CD4-positive, alpha-beta T cell treated with Interleukin-17A for 4 hours (primary cell): ENCODE data around the gene SPHK2.
"Not testable (repeated sequence)": the region's sequence is repeated elsewhere in the genome, so short reads cannot be mapped to it uniquely, and the experiment has no call there.

Experiments
- DNase-seq: peaks from one replicate; pipeline ENCODE4 v3.0.0-alpha.2; 2020; ENCODE audit warnings: mixed read lengths

Gene SPHK2

DNA sequence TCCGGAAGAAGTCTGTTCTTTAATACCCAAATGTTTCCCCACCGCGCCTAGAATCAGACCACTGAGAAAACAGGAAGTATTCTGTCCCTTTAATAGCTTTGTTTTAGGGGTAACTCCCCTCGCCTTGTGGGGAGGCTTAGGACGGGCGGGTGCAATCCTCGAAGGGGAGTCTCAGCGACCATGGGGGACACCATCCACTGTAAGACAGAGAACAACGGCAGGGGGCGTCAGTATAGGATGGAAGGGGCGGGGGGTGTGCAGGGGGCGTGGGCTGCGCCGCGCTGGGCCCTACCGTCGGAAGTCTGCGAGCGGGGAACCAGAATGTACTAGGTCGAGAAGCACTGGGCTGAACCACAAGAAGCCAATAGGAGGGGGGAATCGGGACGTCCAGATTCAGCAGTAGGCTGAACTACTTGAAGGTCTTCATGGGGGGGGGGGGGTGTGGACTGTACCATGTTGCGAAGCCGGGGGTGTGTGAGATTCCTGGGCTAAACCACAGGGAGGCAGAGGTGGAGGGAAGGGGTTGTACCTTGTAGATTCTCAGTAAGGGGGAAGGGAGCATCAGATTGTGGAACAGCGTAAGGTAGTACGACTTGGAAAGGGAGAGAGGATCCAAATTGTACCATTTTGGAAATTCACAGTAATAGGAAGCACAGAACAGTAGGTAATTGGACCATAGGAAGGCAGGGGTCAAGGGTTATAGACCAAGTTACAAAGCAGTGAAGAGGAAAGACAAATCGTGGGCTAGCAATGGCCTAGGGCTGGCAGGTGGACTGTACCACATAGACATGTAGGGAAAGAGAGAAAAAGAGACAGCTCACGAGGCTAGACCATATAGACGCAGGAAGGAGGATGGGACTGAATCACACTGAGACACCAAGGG lies 18.9 kb downstream of the SPHK2 start:
- peak; percentile 85 for DNase-seq

DNA sequence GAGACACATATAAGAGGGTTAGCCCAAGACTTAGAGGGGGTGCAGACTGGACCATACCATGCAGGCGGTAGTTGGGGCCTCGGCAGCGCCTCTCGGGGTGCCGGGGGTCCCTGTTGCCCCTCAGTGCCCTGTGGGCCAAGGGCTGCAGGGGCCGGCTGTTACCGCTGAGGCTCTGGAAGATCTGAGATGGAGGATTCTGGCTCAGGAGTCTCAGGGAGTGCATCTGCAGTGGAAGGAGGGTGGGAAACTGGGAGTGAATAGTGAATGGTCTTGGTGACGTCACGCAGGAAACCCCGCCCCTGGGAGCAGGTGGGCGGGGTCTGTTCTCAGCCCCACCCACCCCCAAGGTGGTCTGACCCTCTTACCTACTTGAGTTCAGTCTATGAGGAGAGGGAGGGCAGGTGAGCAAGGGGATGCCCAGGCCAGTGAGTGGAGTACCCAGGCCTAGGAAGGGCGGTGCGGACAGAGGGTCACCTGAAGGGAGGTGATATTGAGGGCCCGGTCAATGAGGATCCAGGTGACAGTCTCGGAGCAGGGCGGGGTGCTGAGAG lies 19.6 kb downstream of the SPHK2 start:
- peak; percentile 11 for DNase-seq

DNA sequence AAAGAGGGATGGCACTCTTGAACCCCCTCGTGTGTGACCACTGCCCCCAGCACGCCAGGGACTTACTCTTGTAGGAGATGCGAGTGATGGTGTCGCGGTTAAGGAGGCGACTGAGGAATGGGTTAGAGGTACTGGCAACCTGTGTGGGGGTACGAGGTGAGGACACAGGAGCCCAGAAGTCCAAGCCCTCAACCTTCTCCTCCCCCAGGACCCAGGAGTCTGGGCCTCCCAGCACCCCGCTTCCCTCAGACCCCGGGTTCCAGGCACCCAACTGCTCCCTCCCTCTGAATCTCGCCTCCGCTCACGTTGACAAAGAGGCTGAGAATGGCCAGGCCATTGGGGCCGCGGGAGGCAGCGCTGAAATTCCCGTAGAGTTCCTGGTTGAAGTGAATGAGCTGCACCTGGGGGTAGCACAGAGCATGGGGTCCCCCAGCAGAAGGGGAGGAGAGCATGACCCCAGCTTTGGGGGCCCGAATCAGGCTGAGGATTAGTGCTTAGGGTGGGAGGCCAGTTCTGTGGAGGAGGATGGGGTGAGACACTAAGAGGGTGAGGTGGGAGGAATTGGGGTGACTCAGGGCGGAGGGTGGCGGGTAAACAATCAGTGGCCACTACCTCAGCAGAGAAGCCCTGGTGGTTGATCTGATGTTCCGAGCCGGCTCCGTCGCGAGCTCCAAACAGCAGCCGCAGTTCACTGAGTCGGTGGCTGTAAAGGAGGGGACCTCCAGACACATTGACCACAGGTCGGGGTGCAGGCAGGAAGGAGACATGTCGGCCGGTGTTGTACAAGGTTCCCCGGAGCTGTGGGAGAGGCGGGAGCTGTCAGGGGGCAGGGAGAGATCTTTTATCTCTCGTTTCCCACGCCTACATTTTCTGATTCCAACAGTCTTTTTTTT lies 20.4 kb downstream of the SPHK2 start:
- DNase-seq, result peak; percentile 39

DNA sequence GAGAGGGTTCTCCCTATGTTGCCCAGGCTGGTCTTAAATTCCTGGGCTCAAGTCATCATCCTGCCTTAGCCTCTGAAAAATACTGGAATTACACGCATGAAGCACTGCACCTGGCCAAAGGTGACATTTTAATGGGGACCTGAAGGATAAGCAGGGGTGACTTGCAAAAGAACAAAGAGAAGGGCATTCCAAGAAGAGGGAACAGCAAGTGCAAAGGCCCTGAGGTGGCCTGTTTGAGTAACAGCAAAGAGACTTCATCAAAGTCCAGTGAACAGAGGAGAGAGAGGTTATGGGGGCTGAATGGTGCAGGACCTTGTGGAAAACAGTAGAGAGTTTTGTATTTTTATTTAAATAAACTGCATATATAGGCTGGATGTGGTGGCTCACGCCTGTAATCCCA lies 22.5 kb downstream of the SPHK2 start:
- DNase-seq, result no peak

DNA sequence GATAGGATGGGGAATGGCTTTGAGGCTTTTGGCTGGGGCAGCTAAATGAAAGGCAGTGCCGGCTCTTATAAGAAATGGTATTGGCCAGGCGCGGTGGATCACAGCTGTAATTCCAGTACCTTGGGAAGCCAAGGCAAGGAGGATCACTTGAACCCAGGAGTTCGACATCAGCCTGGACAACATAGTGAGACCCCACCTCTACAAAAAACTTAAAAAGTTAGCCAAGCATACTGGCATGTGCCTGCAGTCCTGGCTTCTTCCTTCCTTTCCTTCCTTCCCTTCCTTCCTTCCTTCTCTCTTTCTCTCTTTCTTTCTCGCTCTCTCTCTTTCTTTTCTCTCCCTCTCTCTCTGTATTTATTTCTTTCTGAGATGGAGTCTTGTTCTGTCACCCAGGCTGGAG lies 23.6 kb downstream of the SPHK2 start:
- DNase-seq, result no peak

DNA sequence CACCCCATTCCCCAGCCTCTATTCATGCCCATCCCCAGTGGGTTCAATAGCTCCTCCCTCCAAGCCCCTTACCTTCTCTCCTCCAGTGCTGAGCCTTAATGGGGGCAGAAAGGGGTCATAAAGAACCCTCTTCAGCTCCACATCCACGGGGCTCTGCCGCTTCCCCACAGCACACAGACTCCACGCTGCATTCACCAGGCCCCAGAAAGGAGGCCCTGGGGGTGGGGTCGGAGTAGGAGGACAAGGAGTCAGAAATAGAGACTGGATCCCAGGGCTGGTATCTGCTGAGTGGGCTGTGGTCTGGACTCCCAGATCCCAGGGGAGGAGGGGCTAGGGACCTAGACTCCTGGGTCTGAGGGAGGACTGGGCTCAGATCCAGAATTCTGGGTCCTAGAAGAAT lies 25.0 kb downstream of the SPHK2 start:
- DNase-seq, result no peak

DNA sequence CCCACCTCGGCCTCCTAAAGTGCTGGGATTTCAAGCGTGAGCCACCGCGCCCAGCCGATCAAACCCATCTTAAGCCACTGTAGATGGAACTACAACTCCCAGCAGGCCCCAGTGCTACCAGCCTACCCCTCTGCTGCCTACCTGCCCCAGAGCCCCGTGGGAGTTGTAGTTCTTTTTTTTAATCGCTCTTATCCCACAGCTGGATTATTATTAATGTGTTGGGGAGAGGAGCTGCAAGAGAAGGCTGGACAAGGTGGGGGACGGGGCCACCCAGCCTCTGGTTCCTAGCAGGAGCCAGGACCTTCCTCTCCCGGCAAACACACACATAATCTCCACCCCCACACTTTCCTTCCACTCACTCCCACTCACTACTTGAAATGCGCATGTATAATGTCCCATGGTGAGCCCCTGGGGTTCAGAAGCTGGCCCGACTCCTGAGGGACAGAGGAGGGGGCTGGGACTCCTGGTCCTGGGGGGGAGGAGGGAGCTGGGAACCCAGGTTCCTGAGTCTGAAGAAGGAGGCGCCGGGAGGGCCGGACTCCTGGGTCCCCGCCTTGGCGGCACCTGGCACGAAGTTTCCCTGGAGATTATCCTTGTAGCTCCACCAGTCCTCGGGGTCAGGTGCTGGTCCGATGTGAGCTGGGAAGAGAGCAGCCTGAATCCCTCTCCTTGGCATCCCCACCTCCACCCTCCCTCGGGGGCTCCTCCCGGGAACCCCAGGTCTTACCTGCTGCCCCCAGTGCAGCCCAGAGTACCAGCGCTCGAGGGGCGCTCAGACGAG lies 25.7 kb downstream of the SPHK2 start:
- peak; percentile 83 for DNase-seq

DNA sequence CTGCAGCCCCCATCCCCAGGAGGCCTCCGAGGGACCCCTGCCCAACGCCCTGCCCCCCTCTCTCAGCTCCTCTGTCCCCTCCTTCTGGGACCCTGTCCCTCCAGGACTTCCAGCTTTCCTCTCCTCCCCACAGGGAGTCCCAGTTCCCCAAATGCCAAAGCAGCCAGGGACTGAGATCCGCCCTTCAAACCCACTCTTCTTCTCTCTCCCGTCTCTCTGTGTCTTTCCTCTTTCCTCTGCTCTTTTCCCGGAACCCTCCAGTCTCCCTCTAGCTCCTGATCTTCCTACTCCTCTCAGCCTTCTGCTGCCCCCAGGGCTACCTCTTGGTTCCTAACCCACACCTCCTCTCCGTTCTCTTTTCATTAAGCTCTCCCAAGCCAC lies 26.3 kb downstream of the SPHK2 start:
- DNase-seq, result no peak

DNA sequence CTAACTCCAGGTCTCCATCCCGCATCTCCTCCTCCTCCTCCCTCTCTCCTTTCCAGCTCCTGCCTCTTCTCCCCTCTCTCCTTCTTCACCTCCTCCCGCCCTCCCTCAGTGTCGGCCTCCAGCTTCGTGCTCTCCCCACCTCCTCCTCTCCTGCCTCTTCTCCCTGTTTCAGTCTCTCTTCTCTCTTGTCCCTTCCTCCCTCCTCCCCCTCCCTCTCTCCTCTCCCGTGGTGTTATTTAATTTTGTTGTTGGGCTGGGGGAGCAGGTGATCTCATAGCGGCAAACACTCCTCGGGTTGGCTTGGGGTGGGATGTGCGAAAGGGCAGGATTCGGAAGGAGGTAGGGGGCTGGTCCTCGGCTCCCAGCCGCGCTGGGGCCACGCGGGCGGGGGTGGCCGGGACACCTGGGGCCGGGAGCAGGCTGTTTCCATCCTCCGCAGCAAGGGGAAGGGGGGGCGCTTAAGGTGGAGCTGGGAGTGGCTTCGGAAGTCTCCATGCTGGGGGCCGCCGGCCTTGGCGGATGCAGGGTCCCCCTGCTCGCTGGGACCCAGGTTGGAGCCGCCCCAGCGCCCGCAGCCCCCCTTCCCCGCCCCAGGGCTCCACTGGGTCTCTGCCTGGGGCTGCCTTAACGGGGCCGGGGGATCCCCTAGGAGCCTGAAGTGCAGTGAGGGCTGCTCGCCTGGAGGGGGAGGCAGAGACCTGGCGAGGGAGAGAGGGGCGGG lies 26.9 kb downstream of the SPHK2 start, which contains the start of gene CA11:
CA11 (minus strand) TSS at position 187 of the 721 bp plus-strand sequence. CDS start 555 bp downstream, outside the sequence.
- peak; percentile 94 for DNase-seq

DNA sequence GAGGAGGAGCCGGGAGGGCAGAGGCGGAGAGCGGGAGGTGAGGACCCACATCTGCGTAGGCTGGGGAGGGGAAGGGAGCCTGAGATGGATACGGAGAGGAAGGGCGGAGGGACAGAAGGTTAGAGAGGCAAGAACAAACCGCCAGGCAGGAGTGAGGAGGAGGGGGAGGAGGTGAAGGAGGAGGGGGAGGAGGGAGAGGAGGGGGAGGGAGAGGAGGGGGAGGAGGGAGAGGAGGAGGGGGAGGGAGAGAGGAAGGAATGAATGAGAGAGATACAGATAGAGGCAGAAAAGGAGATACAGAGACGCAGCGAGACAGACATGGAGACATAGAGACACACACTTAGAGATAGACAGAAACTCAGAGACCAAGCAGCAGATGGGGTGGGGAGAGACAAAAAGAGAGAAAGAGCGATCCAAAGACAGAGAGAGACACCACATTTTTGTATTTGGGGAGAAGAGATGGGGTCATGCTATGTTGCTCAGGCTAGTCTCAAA lies 27.5 kb downstream of the SPHK2 start:
- no peak for DNase-seq

DNA sequence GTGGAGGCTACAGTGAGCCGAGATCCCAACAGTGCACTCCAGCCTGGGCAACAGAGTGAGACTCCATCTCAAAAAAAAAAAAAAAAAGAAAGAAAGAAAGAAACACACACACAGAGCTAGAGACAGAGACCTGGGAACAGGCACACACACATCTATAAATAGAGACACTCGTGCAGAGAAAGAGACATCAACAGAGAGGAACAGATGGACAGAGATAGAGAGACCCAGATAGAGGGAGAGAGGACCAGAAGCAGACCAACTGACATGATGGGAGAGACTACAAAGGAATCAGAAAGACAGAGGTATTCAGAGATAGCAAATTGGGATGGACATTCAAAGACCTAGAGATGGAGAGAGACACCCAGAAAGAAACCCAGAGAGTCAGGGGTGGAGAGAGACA lies 28.8 kb downstream of the SPHK2 start:
- DNase-seq, result no peak

DNA sequence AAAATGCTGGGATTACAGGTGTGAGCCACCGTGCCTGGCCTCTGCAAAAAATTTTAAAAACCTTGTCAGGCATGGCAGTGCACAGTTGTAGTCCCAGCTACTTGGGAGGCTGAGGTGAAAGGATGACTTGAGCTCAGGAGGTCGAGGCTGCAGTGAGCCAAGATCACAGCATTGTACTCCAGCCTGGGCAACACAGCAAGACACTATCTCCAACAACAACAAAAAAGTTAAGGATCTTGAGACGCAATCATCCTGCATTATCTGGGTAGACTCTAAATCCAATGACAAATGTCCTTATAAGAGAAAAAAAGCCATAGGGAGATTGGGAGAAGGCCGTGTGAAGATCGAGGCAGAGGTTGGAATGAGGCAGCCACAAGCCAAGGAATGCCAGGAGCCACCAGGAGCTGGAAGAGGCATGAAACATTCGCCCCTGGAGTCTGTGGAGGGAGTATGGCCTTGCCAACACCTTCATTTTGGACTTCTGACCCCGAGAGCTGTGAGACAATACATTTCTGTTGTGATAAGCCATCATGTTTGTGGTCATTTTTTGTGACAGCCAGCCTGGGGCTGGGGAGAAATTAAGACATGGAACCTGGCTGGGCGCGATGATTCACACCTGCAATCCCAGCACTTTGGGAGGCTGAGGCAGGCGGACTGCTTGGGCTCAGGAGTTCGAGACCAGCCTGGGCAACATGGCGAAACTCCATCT lies 31.8 kb downstream of the SPHK2 start:
- no peak for DNase-seq

DNA sequence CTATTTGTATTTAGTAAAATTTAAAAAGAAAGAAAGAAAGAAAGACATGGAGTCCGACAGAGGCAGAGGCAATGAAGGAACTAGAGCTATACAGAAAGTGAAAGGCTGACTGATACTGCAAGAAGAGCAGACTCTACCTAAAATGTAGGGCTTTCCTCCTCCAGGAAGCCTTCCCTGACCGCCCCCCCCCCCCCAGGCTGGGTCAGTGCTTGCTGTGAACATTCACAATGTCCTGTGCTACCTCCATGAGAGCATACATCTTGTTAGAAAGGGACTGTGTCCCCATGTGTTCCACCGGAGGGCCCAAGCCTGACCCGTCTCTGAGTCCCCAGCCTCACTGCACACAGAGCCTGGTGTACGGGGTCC lies 32.4 kb downstream of the SPHK2 start:
- DNase-seq, result no peak

DNA sequence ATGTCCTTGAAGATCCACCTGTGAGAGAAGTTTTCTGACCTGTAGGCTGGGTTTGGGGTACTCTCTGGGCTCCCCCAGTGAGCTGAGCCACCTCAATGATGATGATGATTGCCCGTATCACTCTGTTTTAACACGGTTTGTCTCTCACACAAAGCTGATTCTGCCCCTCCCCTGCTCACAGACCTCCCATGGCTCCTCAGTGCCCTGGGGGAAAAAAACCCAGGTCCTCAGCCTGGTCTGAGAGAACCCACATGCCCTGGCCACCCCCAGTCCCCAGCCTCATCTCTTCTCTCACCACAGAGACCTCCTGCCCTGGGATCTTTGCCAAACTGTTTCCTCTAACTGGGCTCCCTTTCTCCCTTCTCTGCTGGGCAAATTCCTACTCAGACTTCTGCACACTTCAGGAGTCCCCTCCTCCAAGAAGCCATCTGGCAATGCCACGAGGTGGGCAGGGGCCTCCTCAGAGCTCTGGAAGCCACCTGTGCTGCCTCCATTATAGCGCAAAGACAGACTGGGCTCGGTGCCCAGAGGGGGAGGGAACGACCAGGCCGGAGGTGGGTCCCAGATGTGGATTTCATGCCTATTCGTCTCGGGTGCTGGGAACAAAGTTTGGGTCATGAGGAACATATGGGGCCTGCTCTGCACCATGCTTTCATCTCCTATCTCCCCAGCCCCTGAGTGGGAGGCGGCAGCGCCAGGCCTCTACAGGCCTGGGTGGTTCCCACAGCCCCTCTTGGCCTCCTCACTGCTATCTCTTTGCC lies 35.2 kb downstream of the SPHK2 start:
- DNase-seq, result no peak

DNA sequence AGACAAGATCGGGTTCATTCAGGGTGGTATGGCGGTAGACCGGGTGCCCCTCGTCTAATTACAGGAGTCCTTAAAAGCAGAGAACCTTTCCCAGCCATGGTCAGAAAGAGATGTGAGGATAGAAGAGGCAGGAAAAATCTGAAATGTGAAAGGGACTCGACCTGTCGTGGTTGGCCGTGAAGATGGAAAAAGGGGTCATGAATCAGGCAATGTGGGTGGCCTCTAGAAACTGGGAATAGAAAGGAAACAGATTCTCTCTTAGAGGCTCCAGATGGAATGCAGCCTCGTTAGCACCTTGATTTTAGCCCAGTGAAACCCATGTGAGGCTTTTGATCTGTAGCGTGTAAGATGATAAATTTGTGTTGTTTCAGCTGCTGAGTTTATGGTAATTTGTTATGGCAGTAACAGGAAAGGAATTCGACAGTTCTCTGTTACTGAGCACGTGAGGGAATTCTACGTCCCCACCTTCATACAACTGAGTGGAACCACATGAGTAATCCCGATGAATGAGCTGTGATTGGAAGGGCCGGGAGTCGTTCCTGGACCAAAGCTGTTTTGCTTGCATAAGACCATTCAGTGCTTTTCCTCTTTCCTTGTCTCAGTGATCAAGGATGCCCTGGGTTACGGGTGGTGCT lies 37.7 kb downstream of the SPHK2 start:
- DNase-seq, result no peak

DNA sequence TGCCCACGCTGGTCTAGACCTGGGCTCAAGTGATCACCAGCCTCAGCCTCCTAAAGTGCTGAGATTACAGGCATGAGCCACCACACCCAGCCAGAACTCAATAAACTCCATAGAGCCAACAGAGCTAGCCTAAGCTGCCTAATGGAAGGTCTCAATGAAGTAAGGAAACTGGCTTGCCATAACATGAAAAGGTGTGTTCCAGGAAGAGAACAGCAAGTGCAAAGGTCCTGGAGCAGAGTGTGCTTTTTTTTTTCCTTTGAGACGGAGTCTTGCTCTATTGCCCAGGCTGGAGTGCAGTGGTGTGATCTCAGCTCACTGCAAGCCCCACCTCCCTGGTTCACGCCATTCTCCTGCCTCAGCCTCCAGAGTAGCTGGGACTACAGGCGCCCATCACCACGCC lies 38.5 kb downstream of the SPHK2 start:
- not testable (repeated sequence) for DNase-seq

DNA sequence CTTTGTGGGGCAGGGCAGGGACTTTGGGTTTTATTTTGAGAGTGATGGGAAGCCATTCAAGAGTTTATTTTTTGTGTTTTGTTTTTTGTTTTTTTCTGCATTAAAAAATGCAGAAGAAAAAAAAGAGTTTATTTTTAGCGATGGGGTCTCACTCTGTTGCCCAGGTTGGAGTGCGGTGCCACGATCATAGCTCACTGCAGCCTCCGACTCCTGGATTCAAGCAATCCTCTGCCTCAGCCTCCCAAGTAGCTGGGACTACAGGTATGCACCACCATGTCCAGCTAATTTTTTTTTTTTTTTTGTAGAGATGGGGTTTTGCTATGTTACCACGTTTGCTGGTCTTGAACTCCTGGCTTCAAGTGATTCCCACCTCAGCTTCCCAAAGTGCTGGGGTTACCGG lies 39.2 kb downstream of the SPHK2 start:
- DNase-seq, result no peak

DNA sequence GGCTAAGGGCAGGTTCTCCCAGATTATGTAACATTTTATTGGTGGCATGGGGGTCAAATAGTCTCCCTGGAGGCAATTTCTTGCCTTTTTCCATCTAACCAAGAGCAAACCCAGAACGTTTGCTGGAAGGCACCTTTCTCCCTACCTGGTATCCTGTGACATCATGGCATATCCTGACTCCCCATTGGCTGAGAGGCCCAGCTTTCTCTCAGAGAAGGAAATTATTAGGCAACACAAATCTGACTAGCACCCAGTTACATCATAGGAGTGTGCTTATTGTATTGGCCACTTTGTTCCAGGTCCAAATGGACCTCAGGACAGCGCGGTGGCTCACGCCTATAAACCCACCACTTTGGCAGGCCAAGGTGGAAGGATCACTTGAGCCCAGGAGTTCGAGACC lies 40.5 kb downstream of the SPHK2 start:
- no peak for DNase-seq

DNA sequence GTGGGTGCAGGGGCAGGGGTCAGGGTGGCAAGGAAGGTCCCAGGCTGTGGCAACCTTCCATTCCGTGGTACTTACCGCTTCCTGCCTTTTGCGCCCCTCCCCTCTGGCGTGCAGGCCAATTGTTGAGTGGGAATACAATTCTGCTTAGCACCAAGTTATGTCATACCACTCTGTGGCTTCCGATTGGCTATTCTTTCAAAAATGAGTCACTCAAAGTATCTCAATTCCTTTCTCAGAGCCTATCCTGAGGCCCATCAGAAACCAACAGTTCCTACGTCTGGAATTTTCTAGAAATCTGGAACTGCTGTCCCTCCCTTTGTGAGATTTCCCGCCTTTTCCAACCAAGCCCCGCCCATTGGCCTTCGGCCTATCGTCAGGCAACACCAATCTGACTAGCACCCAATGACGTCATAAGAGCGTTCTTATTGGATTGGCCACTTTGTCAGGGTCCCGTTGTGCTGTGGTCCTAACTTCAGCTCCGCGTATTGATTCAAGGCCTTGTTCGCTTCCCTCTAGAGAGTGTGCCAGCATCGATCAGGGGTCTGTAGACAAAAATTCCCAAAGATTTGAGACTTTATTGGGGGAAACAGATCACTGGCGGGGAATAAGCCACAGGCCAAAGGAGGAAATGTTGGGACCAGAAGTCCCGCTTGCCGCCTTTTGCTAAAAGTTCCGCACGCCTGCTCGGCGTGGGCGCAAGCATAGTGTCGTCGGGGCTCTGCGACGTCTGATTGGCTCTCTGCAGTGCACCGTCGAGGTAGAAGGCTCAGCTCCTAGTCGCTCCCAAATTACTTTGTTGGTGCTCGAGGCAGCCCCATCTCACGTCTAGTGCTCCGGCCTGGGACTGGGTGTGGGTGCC lies 41.8 kb downstream of the SPHK2 start:
- DNase-seq, result peak; percentile 86
